Posterior vena cava (tissue), 2 donors: Measurements from ENCODE around the gene RTN4RL2. TPM values are rescaled to one million over a fixed set of nuclear protein-coding genes. Genes with fewer than 3 reads are reported as not detected.

Experiments used
- DNase-seq: peaks from one replicate; pipeline ENCODE4 v3.0.0-alpha.2; 2020; ENCODE audit warnings: low spot score
- intact Hi-C, 2 donors: fragments of 100-400 bp; cut with DNase I; formaldehyde crosslinking; loops; one replicate each; pipeline versions ENCODE4 v1.14.1 to v1.14.2; 2022 to 2023
- total RNA-seq, 2 donors: library from RNA; stranded (reverse); fragmentation: NEBNext Ultra II Directional; extraction: Animal tissue kit (Norgen Biotek cat#: 25700); gene quantifications; one replicate each; pipeline ENCODE4 v1.2.1, GENCODE V29; 2021
- donor health status: DM: yes; HTN: yes; CAD: no.
- donor health status: DM: yes; HTN: yes; CAD: no.

The RTN4RL2 gene
- total RNA-seq, 2 donors from 2014 or later: 2.0 to 2.9 TPM

DNA sequence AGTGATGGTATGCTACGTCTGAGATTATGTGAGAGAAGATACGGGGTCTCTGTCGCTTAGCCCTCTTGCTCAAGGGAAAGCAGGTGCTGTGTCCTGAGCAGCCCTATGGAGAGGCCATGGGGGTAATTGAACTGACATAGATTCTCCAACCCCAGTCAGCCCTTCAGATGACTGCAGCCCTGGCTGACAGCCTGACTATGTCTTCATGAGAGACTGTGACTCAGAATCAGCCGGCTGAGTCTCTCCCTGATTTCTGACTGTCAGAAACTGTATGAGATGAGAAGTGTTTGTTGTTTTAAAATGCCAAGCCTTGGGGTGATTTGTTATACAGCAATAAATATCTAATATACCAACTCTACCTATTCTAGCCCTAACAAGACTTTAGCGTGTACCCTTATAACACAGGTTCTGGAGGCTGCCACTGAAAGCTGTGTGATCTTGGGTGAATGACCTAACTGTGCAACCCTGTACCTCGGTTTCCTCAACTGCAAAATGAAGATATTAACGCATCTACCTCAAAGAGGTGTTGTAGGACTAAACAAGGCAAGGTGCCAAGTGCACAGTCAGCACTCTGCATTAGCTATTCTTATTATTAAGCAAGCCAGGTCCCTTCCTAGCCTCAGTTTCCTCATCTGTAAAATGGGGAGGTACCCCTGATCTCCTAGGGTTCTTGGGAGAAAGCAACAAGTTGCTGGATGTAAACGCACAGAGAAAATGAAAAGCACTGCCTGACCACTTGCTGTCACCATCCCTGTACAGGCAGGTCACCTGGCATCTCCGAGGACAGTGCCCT lies 30.3 kb downstream of the RTN4RL2 start:
- intact Hi-C loops: loop anchor here in 1 of 2 donors (5.0 kb wide), 1 partner anchor 37 kb away; no protein-coding TSS in a partner anchor
- no peak for DNase-seq

DNA sequence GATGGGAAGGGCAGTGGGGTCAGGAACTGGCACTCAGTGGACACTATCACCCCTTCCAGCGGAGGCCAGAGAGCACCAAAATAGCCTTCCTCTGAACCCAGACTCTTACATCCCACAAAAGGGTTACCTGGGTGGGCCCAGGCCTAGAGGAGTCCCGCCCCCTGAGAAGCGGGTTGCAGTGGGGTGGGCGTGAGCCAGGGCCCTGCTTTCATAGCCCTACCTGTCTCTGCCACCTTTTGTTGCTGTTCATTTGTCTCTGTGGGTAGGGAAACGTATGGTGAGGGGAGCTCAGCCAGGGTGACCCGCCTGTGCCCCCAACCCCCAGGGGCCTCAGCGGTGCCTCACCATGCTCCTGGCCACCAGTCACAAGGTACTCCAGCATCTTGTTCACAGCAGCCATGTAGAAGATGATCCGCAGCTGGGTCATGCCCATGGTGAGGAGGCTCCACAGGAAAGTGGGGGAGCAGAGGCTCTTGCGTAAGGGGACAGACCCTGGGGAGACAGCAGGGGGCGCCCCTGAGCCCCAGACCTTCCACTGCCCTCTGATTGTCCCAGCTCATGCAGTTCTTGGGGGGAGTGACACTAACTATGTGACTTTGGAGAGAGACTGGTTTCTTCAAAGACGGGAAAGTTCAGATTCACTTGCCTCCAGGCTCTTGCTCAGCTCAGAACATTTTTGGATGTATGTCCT lies 31.2 kb downstream of the RTN4RL2 start:
- intact Hi-C loops: loop anchor here in 1 of 2 donors (5.0 kb wide), 1 partner anchor 36 kb away; no protein-coding TSS in a partner anchor
- DNase-seq: no peak

DNA sequence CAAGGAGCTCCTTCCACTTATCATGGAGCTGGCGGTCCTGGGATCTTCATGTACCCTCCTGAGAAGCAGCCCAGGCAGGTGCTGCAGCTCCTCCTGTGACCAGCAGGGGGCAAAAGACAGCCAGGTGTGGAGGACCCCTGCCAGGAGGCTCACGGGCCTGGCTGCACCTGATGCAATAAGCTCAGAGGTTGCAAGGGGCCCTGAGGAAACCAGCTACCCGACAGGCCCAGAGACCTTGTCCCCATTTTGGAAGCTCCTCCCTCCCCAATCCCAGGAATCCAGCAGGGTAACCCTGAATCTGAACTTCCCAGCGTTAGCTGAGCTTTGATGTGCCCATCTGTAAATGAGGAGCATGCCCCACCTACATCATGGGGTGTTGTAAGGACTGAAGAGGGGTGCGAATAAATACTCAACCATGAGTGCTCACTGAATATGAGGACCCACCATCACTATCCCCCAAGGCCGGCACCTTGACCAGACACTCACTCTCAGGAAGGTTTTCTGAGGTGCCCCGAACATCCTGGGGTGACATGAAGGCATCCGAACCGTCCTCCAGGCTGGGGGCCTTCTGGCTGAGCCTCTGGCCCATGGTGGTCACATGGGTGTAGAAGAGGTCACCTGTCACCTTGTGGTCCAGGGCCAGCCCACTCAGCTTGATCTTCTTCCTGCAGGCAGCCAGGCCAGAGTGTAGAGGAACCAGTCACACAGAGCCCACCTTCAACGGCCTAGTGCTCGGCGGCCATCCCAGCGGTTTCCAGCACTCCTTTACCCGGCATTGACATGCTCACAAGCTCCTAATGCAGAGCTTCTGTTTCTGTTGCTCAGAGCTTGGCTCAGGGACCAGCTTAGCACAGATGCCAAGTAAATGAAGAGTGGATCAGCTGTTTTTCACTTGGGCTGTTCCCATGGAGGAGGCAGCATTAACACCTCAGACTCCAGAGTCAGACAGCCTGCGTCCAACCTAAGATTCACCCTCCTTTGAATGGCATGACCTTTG lies 33.5 kb downstream of the RTN4RL2 start:
- intact Hi-C loops: loop anchor here in 1 of 2 donors (5.0 kb wide), 1 partner anchor 33 kb away; no protein-coding TSS in a partner anchor
- DNase-seq: no peak

DNA sequence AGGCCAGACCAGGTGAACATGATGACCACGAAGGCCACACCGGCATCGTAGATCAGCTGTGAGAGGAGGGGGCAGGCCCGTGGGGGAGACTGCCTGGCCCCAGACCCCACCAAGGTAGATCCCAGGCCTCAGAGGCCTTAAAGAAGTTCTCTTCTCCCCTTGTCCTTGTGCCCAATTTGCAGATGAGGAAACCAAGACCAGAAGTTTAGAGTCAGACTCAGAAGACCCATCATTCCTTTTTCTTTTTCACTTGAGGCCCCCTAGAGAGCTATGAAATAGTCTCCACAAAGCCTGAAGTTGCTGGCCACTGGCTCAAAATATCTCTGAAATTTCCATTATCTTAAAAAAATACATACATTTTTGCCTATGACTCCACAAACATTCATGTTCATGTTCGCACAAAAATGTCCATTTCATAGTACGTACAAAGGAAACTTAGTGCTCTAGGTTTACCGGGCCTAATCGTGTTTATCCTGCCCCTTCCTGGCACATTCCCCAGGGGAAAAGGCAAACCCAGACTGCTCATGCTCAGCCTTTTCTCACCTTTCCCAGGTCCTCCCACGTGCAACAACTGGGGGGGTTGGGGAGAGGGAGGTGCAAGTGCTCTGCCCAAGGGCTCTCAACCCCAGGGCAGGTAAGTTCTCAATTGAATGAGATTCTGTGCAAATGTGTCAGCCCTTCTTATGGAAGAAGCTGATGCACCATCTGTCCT lies 35.9 kb downstream of the RTN4RL2 start:
- DNase-seq: no peak
- intact Hi-C loops: no loop called here

DNA sequence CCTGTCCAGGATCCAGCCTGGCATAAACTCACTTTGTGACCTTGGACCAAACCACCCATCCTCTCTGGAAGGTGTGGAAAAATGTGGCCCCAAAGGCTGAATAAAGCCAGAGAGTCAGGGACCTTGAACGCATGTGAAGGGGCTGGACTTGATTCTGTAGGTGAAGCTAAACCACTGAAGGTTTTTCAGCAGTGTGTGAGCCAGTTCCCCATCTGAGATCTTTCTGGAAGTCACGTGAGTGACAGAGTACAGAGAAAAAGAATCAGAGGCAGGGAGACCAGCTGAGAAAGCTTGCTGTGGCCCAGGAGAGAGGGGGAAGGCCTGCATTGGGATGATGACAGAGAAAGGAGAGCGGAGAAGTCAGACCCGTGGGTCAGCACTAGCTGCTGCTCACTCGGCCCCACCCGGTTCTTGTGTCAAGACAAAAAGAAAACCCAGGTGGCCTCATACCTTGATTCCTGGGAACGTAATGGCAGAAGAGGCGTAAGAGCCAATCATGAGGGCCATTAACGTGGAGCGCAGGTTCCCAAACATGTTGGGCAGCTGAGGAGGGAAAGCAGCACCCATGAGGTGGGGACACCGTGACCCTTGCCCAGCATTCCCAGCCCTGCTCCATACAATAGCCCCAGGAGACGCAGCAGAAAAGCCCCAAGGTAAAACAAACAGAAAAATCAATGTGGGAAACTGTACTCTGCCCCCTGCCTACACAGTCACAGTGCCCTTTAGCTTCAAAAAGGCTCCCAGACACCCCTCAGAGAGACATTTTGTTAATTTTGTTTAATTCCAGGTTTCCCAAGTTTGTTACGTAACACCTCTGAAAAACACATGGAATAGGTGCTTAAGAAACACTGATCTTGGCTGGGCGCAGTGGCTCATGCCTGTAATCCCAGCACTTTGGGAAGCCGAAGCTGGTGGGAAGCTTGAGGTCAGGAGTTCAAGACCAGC lies 37.2 kb downstream of the RTN4RL2 start:
- DNase-seq: no peak
- intact Hi-C loops: no loop called here

DNA sequence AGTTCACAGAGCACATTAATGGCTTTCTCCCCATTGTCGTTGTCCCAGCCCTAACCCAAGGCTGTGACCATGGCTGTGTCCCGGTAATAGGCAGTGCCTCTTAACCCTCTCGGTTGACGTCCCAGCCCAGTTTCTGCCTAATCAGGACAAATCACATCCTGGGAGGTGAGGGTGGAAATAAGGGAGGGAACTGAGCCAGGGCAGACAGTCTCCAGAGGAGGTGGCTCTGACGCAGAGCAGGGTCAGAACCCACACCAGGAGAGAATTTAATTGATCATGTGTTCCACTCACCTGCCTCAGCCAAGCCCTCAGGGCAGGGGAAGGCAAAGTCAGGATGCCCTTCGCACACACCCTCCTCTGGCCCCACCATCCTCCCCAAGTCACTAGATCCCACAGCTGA lies 38.2 kb downstream of the RTN4RL2 start:
- intact Hi-C loops: no loop called here
- no peak for DNase-seq

DNA sequence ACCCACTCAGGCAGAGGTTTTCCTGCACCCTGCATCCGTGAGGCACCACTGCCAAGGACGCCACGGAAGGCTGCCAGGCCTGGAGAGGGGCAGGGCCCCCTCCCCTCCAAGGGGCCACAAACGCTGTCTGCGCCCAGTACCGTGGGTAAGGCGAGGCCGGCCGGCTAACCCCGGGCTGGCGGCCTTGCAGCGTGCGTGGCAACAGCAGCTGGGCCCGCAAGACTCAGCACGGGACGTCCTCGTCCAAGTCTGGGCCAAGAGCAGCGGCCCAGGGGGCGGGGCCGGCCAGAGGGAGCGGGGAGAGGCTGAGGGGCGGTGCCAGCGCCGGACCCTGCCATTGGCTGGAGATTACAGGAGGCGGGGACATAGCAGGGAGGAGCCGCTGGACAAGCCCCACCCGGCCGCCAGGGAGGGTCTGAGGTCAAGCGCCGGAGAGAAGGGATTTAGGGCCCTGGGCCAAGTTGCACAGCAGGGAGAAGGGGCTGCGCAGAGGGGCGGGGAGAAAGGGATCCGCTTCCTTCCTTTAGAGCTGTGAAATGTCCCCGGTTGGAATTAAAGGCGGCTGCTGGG lies 39.2 kb downstream of the RTN4RL2 start:
- peak; percentile 98 for DNase-seq
- intact Hi-C loops: no loop called here

DNA sequence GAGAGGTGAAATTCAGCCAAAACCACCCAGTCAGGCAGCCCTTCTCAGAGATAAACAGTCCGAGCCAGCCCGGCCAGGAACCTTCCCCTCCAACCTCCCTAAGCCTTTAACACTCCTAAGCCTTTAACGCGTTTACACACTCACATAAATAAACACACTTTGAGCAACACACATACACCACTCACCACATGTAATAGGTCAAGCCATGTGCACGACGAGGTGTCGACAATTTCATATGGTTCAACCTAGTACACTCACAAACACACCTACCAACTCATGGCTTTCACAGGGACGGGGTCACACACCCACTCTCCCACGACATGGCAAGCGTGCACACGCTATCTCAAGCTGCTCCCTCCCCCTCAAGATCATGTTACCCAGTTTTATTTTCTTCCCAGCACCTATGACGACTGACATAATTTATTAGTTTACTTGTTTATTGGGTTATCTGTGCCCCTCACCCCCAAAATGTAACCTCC lies 39.7 kb downstream of the RTN4RL2 start:
- intact Hi-C loops: no loop called here
- no peak for DNase-seq

DNA sequence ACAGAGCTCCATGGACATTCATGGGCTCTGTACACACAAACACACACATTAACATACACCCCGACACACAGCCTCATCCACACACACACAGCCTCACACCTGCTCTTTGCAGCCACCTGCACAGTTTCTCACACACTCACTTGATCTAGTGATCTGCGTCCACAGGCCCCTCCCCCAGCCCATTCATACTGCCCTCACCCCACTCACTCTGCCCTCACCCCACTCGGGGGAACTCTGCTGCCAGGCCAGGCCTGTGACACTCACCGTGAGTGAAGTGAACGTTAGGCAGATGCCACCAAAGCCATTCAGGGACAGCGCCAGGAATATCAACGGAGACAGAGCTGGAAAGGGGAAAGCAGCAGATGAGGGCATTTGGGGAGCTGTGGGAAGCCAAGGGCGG lies 40.2 kb downstream of the RTN4RL2 start:
- DNase-seq: no peak
- intact Hi-C loops: no loop called here

DNA sequence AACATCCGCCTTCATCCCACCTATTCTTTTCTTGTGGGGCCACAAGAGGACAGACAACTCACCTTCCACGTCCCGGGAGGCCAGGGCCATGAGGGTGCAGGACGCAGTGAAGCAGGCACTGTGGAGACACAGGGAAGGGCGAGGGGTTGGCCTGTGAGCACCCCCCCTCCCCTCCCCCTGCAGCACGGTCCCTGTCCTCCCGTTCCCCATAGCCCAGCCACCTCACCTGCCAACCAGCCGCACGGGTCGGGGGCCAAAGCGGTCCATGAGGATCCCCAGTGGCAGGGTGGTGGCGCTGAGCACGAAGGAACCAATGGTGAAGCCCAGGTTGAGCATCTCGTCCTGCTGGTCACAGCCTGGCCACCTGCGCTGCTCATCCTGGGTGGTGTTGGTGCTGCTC lies 40.6 kb downstream of the RTN4RL2 start:
- intact Hi-C loops: no loop called here
- no peak for DNase-seq

DNA sequence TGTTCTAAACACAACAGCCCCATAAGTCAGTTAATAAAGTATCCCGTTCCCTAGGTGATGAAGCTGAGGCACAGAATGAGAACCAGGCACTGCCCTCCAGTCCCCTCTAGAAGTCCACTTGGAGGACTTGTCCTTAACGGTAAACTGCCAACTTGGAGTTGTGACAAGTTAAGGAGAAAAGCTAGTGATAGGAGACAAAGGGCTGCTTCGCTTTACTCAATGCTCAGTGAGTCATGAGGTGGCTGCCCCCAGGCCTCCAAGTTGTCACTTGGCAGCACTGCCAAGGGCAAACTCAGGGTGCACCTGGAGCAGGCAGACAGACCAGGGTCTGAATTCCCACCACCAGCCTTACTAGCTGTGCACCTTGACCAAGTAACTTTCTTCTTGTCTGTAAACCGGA lies 41.6 kb downstream of the RTN4RL2 start:
- DNase-seq: no peak
- intact Hi-C loops: no loop called here

DNA sequence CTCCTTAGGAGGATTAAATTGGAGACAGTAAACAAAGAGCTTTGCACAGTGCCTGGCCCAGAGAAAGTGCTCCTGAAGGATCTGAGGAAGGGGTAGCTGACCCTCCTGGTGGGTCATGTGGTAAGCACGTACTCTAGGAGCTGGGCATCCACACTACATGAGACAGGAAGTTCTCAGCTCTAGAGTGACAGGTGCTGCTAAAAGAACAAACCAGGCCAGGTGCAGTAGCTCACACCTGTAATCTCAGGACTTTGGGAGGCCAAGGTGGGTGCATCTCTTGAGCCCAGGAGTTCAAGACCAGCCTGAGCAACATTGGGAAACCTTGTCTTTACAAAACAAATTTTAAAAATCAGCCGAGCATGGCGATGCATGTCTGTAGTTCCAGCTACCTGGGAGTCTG lies 42.0 kb downstream of the RTN4RL2 start:
- intact Hi-C loops: no loop called here
- no peak for DNase-seq

DNA sequence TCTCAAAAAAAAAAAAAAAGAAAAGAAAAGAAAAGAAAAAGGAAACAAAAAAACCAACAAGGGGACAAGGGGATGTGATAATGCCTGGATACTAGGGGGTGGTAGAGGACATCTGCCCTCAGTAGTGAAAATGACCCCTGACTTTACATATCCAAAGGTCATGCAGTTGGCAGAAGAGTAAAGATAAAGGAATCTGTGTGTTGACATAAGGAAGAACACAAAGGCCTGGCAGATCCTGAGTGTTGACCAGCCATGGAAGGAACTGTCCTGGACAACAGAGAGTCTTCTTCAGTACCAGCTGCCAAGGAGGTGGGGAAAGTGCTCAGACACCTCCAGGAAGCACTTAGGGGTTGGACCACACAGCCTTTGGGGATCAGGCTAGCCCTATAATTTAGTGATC lies 42.5 kb downstream of the RTN4RL2 start:
- no peak for DNase-seq
- intact Hi-C loops: no loop called here

DNA sequence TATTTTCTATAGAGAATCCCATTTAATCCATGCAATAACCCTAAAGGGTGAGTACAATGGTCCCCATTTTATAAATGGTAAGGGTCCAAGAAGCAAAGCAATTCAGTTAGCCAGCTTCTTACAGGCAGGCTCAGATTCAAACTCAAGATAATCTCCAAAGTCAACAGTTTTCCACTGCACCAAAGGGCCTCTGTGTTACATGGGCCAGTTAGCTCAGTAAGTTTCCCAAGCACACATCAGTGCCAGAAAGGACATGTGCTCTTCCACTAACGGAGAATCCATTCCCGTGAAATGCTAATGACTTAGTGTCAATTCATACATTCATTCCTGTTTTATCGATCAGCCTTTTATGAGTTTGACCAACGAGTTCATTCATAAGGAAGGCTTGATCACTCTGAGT lies 44.2 kb downstream of the RTN4RL2 start:
- intact Hi-C loops: no loop called here
- no peak for DNase-seq

DNA sequence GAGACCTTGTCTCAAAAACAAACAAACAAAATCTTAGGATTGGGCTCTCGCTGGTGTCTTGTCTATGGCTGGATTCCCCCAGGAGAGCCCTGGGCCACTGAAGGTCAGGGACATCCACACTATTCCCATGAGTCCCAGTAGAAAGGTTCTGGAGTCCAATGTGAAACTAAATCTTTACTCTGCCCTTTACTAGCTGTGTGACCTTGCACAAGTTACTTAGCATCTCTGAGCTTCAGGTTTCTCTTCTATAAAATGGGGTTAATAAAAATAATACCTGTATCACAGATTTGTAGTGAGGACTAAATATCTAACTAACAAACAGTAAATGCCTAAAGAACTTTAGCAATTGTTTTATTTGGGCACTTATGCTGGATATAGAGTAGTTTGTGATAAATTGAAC lies 46.2 kb downstream of the RTN4RL2 start:
- intact Hi-C loops: no loop called here
- DNase-seq: no peak

DNA sequence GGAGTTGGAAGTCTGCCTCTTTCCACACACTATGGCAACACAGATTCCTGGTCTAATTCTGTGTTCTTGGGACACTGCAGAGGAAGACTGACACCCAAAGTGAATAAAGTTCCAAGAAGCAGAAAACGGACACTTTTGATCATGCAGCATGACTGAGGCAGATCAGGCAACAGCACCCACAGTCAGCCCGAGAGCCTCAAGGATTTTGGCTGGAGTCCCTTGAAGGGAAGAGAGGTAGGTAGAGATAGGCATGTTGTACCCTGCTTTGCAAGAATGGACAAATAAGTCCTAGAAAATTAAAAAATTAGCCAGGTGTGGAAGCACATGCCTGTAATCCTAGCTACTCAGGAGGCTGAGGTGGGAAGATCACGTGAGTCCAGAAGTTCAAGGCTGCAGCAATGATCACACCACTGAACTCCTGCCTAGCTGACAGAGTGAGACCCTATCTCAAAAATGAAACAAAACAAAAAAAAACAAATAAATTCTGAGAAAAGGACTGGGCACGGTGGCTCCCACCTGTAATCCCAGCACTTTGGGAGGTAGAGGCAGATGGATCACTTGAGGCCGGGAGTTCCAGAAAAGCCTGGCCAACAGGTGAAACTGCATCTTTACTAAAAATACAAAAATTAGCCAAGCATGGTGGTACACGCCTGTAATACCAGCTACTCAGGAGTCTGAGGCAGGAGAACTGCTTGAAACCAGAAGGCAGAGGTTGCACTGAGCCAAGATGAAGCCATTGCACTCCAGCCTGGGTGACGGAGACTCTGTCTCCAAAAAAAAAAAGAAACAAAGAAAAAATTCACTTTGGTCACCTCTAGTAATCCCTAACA lies 48.2 kb downstream of the RTN4RL2 start:
- intact Hi-C loops: no loop called here
- DNase-seq: no peak
